Medulla oblongata (tissue), 1 donor: ENCODE data around the gene FBXL7.

Experiments
- DNase-seq: peaks from one replicate; pipeline ENCODE4 v3.0.0-alpha.2; 2015; ENCODE audit errors: extremely low spot score

The FBXL7 gene

DNA sequence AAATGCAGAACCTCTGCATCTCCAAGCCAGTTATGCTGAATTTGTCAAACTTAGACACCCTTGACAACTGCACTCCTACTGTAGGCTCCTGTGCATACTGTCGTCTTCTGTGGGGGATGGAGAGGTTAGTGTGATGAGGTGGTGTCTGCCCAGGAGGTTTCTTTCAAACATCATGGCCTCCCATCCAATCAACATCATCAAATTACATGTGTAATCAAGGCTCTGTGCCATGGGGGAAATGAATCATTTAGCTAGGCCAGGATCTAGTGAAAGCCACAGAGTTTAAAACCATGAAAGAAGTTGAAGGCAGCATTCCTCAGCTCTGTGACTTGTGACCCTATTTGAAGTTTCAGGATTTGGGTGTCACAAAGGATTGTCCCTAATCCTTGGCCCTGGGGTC lies 439.0 kb downstream of the FBXL7 start:
- no peak for DNase-seq

DNA sequence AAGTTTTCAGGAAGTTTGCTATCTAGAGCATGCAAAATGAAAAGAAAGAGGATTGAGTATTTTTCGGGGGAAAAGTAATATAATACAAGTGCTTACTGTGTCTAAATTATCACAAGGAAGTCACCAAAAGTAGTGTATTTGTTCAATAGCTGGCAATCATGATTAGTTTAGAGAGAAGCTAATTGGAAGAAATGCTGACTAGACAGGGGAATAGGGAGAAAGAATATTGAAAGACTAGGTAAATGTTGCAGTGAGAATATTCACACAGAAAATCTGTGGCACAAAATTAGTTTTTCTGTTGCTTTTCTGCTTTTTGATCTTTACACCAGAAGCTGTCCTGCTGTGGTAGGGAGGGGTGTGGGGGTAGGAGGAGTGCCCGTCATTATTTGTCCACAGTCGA lies 440.9 kb downstream of the FBXL7 start:
- DNase-seq, result no peak

DNA sequence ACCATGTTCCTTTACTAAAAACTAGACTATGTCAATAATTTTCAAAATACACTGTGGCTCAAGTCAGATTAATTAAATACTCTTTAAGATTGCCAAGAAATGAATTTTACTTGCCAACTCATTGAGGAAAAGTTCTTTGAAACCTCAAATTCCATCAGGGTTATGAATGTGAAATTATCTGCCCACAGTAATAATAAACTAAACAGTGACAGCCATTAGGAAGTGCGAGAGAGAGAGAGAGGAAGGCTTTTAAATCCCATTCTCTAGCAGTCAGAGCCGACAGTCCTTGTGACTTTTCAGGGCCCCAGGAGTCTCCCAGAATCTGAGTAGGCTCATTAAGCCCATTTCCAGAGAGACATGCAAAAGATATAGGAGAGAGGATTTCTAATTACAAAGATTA lies 443.5 kb downstream of the FBXL7 start:
- DNase-seq, result no peak

DNA sequence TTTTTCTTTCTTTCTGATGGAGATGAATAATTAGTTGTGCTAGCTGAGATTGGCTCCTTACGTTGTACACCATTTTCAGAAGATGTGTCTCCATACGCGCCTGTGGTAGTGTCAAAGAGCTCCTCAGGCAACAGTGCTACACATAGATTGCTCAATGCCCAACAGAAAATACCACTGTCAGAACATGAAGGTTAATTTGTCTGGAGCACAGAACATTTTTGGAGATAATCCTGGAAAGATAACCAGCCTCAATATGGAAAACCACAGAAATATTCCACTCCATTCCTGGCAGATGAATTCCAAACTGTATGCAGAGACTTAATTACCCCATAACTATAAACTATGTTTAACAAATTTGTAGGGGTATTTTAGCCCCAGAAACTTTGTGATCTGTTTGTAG lies 446.0 kb downstream of the FBXL7 start:
- DNase-seq, result no peak

DNA sequence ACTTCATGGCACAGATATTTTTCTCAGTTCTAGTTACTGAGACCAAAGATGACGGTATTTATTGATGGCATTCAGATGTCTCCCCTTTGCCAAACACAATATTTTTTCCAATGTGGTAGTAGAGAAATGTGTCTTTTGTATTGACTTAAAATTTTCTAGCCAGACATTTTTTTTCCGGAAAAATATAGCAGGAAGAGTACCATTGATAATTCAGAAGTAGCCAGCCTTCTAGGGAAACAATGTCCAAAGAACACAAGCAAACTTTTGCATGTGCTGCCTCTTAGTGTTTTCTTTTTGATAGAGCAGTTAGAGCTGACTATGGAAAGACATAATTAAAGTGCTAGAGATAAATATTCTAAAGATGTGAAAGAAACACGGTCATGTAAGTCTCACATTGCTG lies 448.2 kb downstream of the FBXL7 start:
- DNase-seq, result peak; percentile 9

DNA sequence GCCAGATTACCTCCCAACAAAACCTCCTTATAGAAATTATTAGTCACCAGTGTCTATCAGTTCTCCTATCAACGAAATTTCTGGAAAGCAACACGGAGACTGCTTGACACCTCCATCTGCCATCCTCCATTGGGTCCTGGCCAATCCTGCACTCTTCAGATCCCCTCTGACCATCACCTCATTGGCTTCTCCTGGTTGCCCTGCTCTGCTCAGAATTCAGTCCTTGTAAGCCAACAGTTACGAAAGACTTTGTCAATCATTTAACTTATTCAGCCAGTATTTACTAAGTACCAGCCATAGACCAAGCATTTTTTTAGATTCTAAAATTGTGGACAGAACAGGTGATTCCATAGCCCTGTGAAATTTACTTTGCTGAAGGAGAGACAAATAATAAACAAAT lies 451.1 kb downstream of the FBXL7 start:
- no peak for DNase-seq

GRCh38 chr5:15951550-15951949 lies 451.6 kb downstream of the FBXL7 start:
- DNase-seq, result no peak

DNA sequence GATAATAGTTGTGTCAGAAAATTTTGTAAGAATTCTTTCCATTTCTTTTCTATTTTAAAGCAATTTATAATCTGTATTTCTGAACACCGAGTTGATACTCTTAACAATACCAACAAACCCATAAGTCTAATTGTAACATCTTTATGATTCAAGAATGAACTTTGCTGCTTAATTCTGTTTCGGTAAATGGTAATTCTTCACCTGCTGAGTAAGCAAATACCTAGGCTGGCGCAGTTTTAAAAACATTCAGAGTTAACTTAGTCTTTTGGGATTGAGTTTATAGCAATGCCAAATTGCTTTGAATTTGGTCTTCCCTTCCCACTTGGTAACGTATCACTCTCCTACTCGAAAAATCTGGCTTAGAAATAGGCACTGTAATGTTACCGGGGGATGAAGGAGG lies 456.6 kb downstream of the FBXL7 start:
- DNase-seq, result no peak

DNA sequence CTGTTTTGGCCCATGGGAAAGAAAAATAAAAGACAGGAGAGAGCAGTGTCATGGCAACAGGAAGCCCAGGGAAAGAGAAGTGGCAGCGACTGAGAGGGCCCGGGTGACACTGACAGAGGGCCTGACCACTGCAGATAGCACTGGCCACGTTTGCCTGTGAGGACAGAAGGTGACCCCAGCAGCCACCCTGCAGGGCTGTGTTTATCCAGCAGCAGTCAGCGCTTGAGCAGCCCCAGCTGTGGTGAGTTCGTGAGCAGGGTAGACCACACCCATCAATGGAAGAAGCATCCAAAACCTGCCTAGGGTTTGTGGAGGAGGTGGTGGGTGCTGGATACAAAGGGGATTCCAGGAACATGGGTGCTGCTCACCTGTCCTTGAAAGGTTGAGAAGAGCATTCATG lies 457.1 kb downstream of the FBXL7 start:
- DNase-seq, result no peak

DNA sequence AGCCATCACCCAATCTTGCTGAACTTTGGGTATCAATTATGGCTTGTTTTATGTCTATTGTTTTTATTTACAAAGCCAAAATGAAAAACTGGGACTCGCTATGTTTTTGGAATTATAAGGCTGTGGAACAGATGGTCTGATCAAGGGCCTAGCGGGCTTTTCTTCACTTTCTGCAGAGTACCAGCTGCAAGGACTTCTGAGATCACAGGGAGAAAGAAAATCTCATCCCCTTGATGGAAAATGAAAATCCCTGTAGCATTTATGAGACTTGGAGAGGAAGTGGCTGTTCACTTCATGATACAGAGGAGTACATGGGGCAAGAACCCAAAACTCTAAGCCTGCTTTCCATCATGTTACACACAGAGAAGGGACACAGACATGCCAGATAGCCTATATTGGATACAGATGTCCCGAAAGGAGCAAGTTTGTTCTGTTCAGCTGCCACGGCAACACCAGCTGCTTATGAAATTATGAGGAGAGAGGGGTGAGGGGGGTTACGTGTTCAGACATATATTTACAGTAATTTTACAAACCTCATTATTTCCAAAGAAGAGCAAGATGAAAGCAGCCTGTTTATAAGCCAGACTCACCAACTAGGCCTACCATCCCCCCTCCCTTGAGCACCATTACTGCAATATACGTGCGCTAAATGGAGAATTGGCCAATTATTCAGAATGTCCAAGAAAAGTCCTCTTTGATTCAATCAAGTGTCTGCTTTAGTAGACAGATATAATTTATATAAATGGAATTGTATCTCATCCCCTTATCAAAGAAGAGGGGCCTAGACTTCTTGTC lies 459.6 kb downstream of the FBXL7 start:
- DNase-seq, result no peak

DNA sequence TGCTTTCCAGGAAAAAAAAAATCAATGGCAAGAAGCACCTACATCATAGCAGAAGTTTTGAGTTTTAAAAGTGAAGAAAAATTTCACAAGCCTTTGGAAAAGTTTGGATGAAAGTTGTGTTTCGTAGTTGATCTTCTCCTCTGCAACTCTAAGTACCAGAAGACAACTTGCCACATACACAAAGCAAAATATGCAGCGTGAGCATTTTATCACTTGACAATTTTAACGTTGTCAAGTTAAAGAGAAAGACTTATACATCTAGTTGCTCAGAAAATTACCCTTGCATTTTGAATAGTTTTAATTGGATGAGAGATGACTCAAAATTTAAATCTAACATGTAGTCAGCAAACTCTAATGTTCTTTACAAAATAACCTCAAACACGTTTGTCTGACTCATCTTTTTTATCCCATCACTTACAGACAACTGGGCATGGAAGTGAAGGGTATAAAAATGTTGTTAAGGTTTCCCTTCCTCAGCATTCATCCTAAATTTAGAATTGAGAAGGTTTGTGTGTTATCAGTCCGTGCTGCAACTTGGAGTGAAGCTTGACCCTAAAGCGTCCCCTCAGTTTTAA lies 466.2 kb downstream of the FBXL7 start:
- no peak for DNase-seq

GRCh38 chr5:15966651-15967050 lies 466.7 kb downstream of the FBXL7 start:
- no peak for DNase-seq

DNA sequence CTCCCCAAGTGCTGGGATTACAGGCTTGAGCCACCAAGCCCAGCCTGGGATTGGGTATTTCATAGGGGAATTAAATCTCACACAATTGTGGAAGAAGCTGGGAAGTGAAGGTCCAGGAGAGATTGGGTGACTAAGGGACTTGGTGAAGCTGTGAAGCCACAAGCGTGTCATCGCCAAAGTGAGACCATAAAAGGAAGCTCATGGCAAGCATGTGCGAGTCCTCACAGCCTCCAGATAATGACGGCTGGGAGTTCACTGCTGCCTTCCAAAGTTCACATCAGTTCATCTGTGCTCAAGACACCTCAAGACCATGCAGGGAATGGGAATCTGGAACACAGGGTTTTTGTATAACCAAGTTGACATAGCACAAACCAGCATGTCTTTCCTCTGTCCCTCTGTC lies 469.0 kb downstream of the FBXL7 start:
- no peak for DNase-seq

GRCh38 chr5:15977851-15978250 lies 477.9 kb downstream of the FBXL7 start:
- DNase-seq, result no peak

- no peak for DNase-seq
Observed at GRCh38 chr5:15980835-15981234, 480.9 kb downstream of the FBXL7 start.

GRCh38 chr5:15983392-15983791 lies 483.4 kb downstream of the FBXL7 start:
- DNase-seq, result no peak
